Measurements from ENCODE around the gene SLC26A2.
"Not testable (repeated sequence)": the region's sequence is repeated elsewhere in the genome, so short reads cannot be mapped to it uniquely, and the experiment has no call there.

SLC26A2 gene

GRCh38 chr5:149937610-149938009, 22.9 kb upstream of the SLC26A2 start:
- no peak for DNase-seq

- DNase-seq = no peak
These were observed 22.3 kb upstream of the SLC26A2 start for GRCh38 chr5:149938279-149938678.

GRCh38 chr5:149938791-149939358, 21.7 kb upstream of the SLC26A2 start:
- no peak for DNase-seq

- DNase-seq = no peak
These were observed 21.0 kb upstream of the SLC26A2 start for GRCh38 chr5:149939546-149939945.

- DNase-seq = no peak
These were observed 20.4 kb upstream of the SLC26A2 start for GRCh38 chr5:149940077-149940574.

- DNase-seq = no peak
These were observed 19.5 kb upstream of the SLC26A2 start for GRCh38 chr5:149940941-149941644.

- no peak for DNase-seq
These were observed 18.8 kb upstream of the SLC26A2 start for GRCh38 chr5:149941795-149942194.

GRCh38 chr5:149942199-149942598, 18.4 kb upstream of the SLC26A2 start:
- DNase-seq = no peak

- not testable (repeated sequence) for DNase-seq
These were observed 17.8 kb upstream of the SLC26A2 start for GRCh38 chr5:149942741-149943169.

GRCh38 chr5:149943177-149943949, 17.2 kb upstream of the SLC26A2 start:
- not testable (repeated sequence) for DNase-seq

GRCh38 chr5:149944666-149945065, 15.9 kb upstream of the SLC26A2 start, which contains the start of gene PDE6A:
Gene PDE6A (minus strand): TSS chr5:149944793. CDS start chr5:149944673, 120 bp downstream.
- DNase-seq = no peak

GRCh38 chr5:149946118-149946517, 14.4 kb upstream of the SLC26A2 start:
- DNase-seq = no peak

- DNase-seq = no peak
These were observed 11.6 kb upstream of the SLC26A2 start for GRCh38 chr5:149948993-149949392.

- DNase-seq = no peak
These were observed 9.3 kb upstream of the SLC26A2 start for GRCh38 chr5:149951138-149951749.

GRCh38 chr5:149953436-149954121, 7.0 kb upstream of the SLC26A2 start:
- no peak for DNase-seq

- DNase-seq = no peak
These were observed 5.8 kb upstream of the SLC26A2 start for GRCh38 chr5:149954798-149955197.

- no peak for DNase-seq
These were observed 3.9 kb upstream of the SLC26A2 start for GRCh38 chr5:149956685-149957084.

- no peak for DNase-seq
These were observed 2.7 kb upstream of the SLC26A2 start for GRCh38 chr5:149957855-149958254.

- no peak for DNase-seq
These were observed 937 bp upstream of the SLC26A2 start for GRCh38 chr5:149959406-149960236.

GRCh38 chr5:149961186-149961685, 678 bp downstream of the SLC26A2 start:
- DNase-seq = no peak

GRCh38 chr5:149961957-149962409, 1.4 kb downstream of the SLC26A2 start:
- DNase-seq = no peak
